ENCODE data around the gene DDC.

The DDC gene

GRCh38 chr7:50412973-50413372 lies 152.2 kb downstream of the DDC start:
- no peak for DNase-seq (ENCODE audit: low read depth)

GRCh38 chr7:50411332-50411731 lies 153.9 kb downstream of the DDC start:
- no peak for DNase-seq (ENCODE audit: low read depth)

GRCh38 chr7:50409856-50410745 lies 155.1 kb downstream of the DDC start:
- DNase-seq (ENCODE audit: low read depth) = no peak

All from activated T-cell treated with anti-CD3 and anti-CD28 coated beads for 24 hours (primary cell).